Parathyroid adenoma (tissue), 2 donors: ENCODE results near the gene C1QTNF7.
A peak's percentile ranks its signal among the peaks of the same experiment; 100 is the strongest.

Source experiments
- H2AFZ ChIP-seq: fragments of 300-600 bp; sonication (generic); one replicate; pipeline ENCODE4 v1.7.0; 2017; ENCODE audit warnings: antibody characterized with exemption, mild to moderate bottlenecking
- H3K27ac ChIP-seq: fragments of 300-600 bp; sonication (generic); one replicate; pipeline ENCODE4 v1.7.0; 2017
- H3K27me3 ChIP-seq: fragments of 300-600 bp; sonication (generic); one replicate; pipeline ENCODE4 v1.7.0; 2017; ENCODE audit warnings: low read length; ENCODE audit not compliant: control insufficient read depth, insufficient read depth
- H3K36me3 ChIP-seq: fragments of 300-600 bp; sonication (generic); one replicate; pipeline ENCODE4 v1.7.0; 2017; ENCODE audit warnings: low read length; ENCODE audit not compliant: control insufficient read depth, insufficient read depth
- H3K4me1 ChIP-seq: fragments of 300-600 bp; sonication (generic); one replicate; pipeline ENCODE4 v1.7.0; 2017; ENCODE audit warnings: control low read depth
- H3K4me2 ChIP-seq: fragments of 300-600 bp; sonication (generic); one replicate; pipeline ENCODE4 v1.7.0; 2017; ENCODE audit warnings: low read length
- H3K4me3 ChIP-seq: fragments of 300-600 bp; sonication (generic); one replicate; pipeline ENCODE4 v1.7.0; 2017; ENCODE audit warnings: low read depth, low read length
- H3K79me2 ChIP-seq: fragments of 300-600 bp; sonication (generic); one replicate; pipeline ENCODE4 v1.7.0; 2017; ENCODE audit warnings: control low read depth
- H3K9ac ChIP-seq: fragments of 300-600 bp; sonication (generic); one replicate; pipeline ENCODE4 v1.7.0; 2017; ENCODE audit warnings: mild to moderate bottlenecking
- H3K9me3 ChIP-seq: fragments of 300-600 bp; sonication (generic); one replicate; pipeline ENCODE4 v1.7.0; 2017; ENCODE audit warnings: low read length; ENCODE audit not compliant: control insufficient read depth
- TF ChIP-seq, protein P1 (sequence below): fragments of 300-600 bp; sonication (generic); IDR thresholded peaks from one replicate; pipeline ENCODE4 v1.7.0; 2017; ENCODE audit warnings: antibody characterized with exemption, mild to moderate bottlenecking
- donor health status: primary hyperparathyroidism.

The C1QTNF7 gene

GRCh38 chr4:15400981-15401671 lies 26.7 kb upstream of the C1QTNF7 start:
- peak overlapping the region; percentile 19 for H2AFZ ChIP-seq
- H3K4me2 ChIP-seq: peak overlapping the region; percentile 41
- H3K79me2 ChIP-seq: no peaks in the 10 kb centered on the region
- H3K9me3 ChIP-seq: no peaks in the 10 kb centered on the region
- H3K9ac ChIP-seq: no peak overlapping the region
- TF ChIP-seq, protein P1, sequence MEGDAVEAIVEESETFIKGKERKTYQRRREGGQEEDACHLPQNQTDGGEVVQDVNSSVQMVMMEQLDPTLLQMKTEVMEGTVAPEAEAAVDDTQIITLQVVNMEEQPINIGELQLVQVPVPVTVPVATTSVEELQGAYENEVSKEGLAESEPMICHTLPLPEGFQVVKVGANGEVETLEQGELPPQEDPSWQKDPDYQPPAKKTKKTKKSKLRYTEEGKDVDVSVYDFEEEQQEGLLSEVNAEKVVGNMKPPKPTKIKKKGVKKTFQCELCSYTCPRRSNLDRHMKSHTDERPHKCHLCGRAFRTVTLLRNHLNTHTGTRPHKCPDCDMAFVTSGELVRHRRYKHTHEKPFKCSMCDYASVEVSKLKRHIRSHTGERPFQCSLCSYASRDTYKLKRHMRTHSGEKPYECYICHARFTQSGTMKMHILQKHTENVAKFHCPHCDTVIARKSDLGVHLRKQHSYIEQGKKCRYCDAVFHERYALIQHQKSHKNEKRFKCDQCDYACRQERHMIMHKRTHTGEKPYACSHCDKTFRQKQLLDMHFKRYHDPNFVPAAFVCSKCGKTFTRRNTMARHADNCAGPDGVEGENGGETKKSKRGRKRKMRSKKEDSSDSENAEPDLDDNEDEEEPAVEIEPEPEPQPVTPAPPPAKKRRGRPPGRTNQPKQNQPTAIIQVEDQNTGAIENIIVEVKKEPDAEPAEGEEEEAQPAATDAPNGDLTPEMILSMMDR: no peak
- peak overlapping the region; percentile 75 for H3K27ac ChIP-seq
- peaks cover 19% of the 10 kb centered on the region for H3K4me1 ChIP-seq
- no peaks in the 10 kb centered on the region for H3K36me3 ChIP-seq
- H3K27me3 ChIP-seq: no peaks in the 10 kb centered on the region
- H3K4me3 ChIP-seq: no peak overlapping the region

DNA sequence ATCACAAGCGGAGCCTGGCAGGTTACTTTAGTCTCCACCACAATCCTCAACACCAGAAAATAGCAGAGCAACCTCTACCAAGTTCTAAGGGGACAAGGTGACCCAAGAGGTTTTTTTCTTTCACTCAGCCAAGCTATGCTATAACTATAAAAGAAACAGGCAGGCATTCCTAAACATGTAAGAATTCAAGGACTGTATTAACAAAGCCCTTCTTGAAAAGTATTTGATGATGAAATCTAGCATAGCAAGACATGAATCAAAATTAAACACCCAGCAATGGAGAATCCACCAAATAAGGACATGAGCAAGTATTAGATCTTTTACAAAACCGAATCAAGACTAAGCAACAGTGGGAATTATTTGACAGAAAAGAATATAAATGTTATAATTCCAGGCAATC lies 25.7 kb upstream of the C1QTNF7 start:
- Histone ChIP-seq H3K4me2 (no peak overlapping the region), H3K4me1 (peaks cover 19% of the 10 kb centered on the region)

DNA sequence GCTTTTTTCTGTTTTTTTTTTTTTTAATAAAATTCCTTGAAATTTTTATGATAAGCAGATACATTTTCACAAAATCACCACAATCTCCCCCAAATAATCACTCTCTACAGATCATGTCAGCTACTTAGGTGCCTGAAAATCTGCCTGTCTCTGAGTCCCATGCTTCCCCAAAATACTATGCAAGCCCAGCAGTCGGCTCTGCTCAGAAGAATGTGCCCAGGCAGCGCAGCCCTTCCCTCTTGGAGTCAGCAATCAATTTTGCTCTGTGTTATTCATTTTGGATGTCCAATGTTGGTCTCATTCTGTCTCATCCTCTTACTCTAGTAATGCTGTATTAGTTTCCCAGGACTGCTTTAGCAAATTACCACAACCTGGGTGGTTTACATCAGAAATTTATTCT lies 24.9 kb upstream of the C1QTNF7 start:
- no peaks in the 10 kb centered on the region for H3K27me3 ChIP-seq
- H3K4me3 ChIP-seq: no peak overlapping the region
- no peaks in the 10 kb centered on the region for H3K79me2 ChIP-seq
- peaks cover 19% of the 10 kb centered on the region for H3K4me1 ChIP-seq
- H3K36me3 ChIP-seq: no peaks in the 10 kb centered on the region
- TF ChIP-seq, protein P1: no peak
- H2AFZ ChIP-seq: peak overlapping the region; percentile 60
- no peak overlapping the region for H3K4me2 ChIP-seq
- no peaks in the 10 kb centered on the region for H3K9me3 ChIP-seq
- H3K27ac ChIP-seq: peak overlapping the region; percentile 11
- H3K9ac ChIP-seq: no peak overlapping the region

More for the DNA sequence above, 25.7 kb upstream of the C1QTNF7 start:
- TF ChIP-seq, protein P1: no peak
- no peaks in the 10 kb centered on the region for H3K36me3 ChIP-seq
- no peaks in the 10 kb centered on the region for H3K79me2 ChIP-seq
- no peaks in the 10 kb centered on the region for H3K27me3 ChIP-seq
- no peak overlapping the region for H3K9ac ChIP-seq
- H3K27ac ChIP-seq: peak overlapping the region; percentile 75
- no peak overlapping the region for H3K4me3 ChIP-seq
- no peak overlapping the region for H2AFZ ChIP-seq
- H3K9me3 ChIP-seq: no peaks in the 10 kb centered on the region

DNA sequence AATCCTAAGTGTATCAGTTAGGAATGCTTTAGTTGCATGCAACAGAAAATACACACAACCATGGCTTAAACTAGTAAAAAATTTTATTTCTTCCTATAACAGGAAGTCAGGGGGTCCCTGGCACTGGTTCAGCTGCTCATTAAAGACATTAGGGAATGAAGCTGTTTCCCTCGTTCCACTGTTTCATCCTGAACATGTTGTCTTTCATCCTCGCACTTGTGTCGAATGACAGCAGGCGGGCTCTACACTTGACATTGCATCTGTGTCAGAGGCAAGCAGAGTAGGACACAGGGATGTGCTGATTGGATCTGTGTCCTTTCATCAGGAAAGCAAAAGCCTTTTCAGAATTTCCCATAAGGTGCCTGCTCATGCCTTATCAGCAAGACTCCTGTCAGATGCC lies 22.8 kb upstream of the C1QTNF7 start:
- H3K4me3 ChIP-seq: no peak overlapping the region
- TF ChIP-seq, protein P1: no peak
- no peaks in the 10 kb centered on the region for H3K27me3 ChIP-seq
- H3K9ac ChIP-seq: no peak overlapping the region
- H3K27ac ChIP-seq: no peak overlapping the region
- H3K36me3 ChIP-seq: no peaks in the 10 kb centered on the region
- H3K9me3 ChIP-seq: no peaks in the 10 kb centered on the region
- H3K79me2 ChIP-seq: no peaks in the 10 kb centered on the region
- H3K4me1 ChIP-seq: peaks cover 11% of the 10 kb centered on the region
- H2AFZ ChIP-seq: no peak overlapping the region
- no peak overlapping the region for H3K4me2 ChIP-seq

GRCh38 chr4:15410750-15411149 lies 17.1 kb upstream of the C1QTNF7 start:
- H3K27me3 ChIP-seq: no peaks in the 10 kb centered on the region
- H3K9ac ChIP-seq: no peak overlapping the region
- no peak overlapping the region for H3K4me3 ChIP-seq
- no peak overlapping the region for H3K27ac ChIP-seq
- H3K79me2 ChIP-seq: no peaks in the 10 kb centered on the region
- TF ChIP-seq, protein P1: no peak
- H2AFZ ChIP-seq: no peak overlapping the region
- H3K4me1 ChIP-seq: no peaks in the 10 kb centered on the region
- H3K4me2 ChIP-seq: no peak overlapping the region
- no peaks in the 10 kb centered on the region for H3K36me3 ChIP-seq
- H3K9me3 ChIP-seq: no peaks in the 10 kb centered on the region
